ENCODE measurements around the gene CDH4.
"Not testable (repeated sequence)": the region's sequence is repeated elsewhere in the genome, so short reads cannot be mapped to it uniquely, and the experiment has no call there.

The CDH4 gene

GRCh38 chr20:61932199-61932592 lies 680.1 kb downstream of the CDH4 start:
- DNase-seq, result no peak

- DNase-seq, result no peak
These were observed 680.8 kb downstream of the CDH4 start for GRCh38 chr20:61932711-61933480.

- DNase-seq, result no peak
These were observed 681.5 kb downstream of the CDH4 start for GRCh38 chr20:61933481-61933950.

GRCh38 chr20:61933951-61934715 lies 682.1 kb downstream of the CDH4 start:
- no peak for DNase-seq

GRCh38 chr20:61934716-61935530 lies 682.9 kb downstream of the CDH4 start:
- DNase-seq, result no peak

GRCh38 chr20:61935926-61936700 lies 684.1 kb downstream of the CDH4 start:
- no peak for DNase-seq

- DNase-seq, result no peak
These were observed 684.7 kb downstream of the CDH4 start for GRCh38 chr20:61936701-61937131.

GRCh38 chr20:61937146-61937962 lies 685.3 kb downstream of the CDH4 start:
- no peak for DNase-seq

GRCh38 chr20:61937963-61938838 lies 686.1 kb downstream of the CDH4 start:
- no peak for DNase-seq

- no peak for DNase-seq
These were observed 687.0 kb downstream of the CDH4 start for GRCh38 chr20:61938839-61939690.

- DNase-seq, result no peak
These were observed 687.8 kb downstream of the CDH4 start for GRCh38 chr20:61939691-61940360.

GRCh38 chr20:61940491-61940890 lies 688.4 kb downstream of the CDH4 start:
- DNase-seq, result no peak

GRCh38 chr20:61940976-61941720 lies 689.1 kb downstream of the CDH4 start:
- no peak for DNase-seq

- no peak for DNase-seq
These were observed 689.8 kb downstream of the CDH4 start for GRCh38 chr20:61941721-61942405.

GRCh38 chr20:61942526-61942925 lies 690.5 kb downstream of the CDH4 start:
- DNase-seq, result no peak

- not testable (repeated sequence) for DNase-seq
These were observed 692.9 kb downstream of the CDH4 start for GRCh38 chr20:61944967-61945366.

GRCh38 chr20:61945495-61945894 lies 693.4 kb downstream of the CDH4 start:
- DNase-seq, result not testable (repeated sequence)
